ENCODE results near the gene RASSF4. TPM values are rescaled to one million over a fixed set of nuclear protein-coding genes. Genes with fewer than 3 reads are reported as not detected.

Gene RASSF4
- total and polyA plus RNA-seq, 2 donors (not counting 3 experiments of a cell fraction or from before 2014, with no cell fraction given), result 7.6 to 8.2 TPM

DNA sequence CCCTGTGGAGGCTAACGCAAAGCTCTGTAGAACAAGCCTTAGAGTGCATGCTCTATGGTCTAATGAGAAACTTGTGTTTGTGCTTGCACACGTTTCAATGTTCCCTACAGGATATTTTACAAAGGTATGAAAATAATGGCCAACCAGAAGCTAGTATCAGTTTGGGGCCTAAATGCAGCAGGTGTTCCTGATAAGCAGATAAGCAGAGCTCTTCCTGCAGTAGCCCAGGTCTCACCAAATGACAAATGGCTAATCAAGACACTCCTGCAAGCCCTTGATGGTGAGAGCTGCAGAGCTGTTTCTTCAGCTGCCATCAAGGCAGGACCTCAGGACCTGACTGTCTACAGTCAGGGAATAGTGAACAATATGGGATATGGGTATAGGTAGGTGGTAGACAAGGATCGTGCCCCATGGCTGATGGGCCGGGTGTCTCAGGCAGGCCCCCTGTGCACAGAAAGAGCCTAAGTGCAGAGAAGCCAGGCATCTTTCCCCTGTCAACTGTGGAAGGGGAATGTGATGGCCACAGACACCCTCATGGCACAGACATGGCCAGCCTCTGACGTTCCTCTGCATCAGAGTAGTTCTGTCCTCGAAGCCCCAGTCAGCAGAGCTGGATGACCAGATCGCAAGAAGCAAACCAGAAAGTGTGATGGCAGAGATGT is 23.2 kb upstream of the RASSF4 start:
- TF ChIP-seq, protein P1, sequence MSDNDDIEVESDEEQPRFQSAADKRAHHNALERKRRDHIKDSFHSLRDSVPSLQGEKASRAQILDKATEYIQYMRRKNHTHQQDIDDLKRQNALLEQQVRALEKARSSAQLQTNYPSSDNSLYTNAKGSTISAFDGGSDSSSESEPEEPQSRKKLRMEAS (IDR thresholded peaks at IDR 0.05; ENCODE audit: insufficient read depth, insufficient read length), result no peak
- TF ChIP-seq POLR2A (IDR thresholded peaks at IDR 0.05; ENCODE audit: low read depth, low read length) (no peak), POLR2AphosphoS5 (IDR thresholded peaks at IDR 0.05; ENCODE audit: insufficient read depth, low read depth, low read length) (no peak), JUN (IDR thresholded peaks at IDR 0.05; ENCODE audit: borderline replicate concordance, insufficient read depth, insufficient read length, low read depth) (no peak), FOS (IDR thresholded peaks at IDR 0.05; ENCODE audit: borderline replicate concordance, insufficient read depth, low read length) (no peak), GATA2 (IDR thresholded peaks at IDR 0.05; ENCODE audit: insufficient read depth, insufficient read length, low read depth, low read length) (no peak), EZH2 (IDR thresholded peaks at IDR 0.05; ENCODE audit: borderline replicate concordance, low read depth, low read length, severe bottlenecking) (no peak), MYC (IDR thresholded peaks at IDR 0.05; ENCODE audit: low read depth, low read length) (no peak)
- TF ChIP-seq, protein P2, sequence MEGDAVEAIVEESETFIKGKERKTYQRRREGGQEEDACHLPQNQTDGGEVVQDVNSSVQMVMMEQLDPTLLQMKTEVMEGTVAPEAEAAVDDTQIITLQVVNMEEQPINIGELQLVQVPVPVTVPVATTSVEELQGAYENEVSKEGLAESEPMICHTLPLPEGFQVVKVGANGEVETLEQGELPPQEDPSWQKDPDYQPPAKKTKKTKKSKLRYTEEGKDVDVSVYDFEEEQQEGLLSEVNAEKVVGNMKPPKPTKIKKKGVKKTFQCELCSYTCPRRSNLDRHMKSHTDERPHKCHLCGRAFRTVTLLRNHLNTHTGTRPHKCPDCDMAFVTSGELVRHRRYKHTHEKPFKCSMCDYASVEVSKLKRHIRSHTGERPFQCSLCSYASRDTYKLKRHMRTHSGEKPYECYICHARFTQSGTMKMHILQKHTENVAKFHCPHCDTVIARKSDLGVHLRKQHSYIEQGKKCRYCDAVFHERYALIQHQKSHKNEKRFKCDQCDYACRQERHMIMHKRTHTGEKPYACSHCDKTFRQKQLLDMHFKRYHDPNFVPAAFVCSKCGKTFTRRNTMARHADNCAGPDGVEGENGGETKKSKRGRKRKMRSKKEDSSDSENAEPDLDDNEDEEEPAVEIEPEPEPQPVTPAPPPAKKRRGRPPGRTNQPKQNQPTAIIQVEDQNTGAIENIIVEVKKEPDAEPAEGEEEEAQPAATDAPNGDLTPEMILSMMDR (IDR thresholded peaks at IDR 0.05; ENCODE audit: extremely low read depth in 1 of 2, insufficient read depth in 1 of 2, low read depth in 1 of 2, low read length in 2 of 2), result no peak
- Histone ChIP-seq H3K79me2 (ENCODE audit: control insufficient read depth, insufficient read depth, low read length) (no peaks in the 10 kb centered on the region), H3K4me3 (replicated peaks in 1 of 3; ENCODE audit: insufficient read depth in 1 of 3, low read depth in 1 of 3, low read length in 3 of 3) (no peak overlapping the region), H3K4me1 (ENCODE audit: control insufficient read depth, extremely low read depth, insufficient read depth, low read length) (no peaks in the 10 kb centered on the region), H3K9ac (replicated peaks; ENCODE audit: extremely low read depth, insufficient read depth, low read length) (no peak overlapping the region), H4K20me1 (replicated peaks; ENCODE audit: control insufficient read depth, extremely low read depth, insufficient read depth, low read length) (no peaks in the 10 kb centered on the region), H2AFZ (ENCODE audit: low read depth, low read length) (no peak overlapping the region), H3K27me3 (ENCODE audit: control insufficient read depth in 2 of 2, insufficient read depth in 2 of 2, low read length in 2 of 2) (peaks cover 2 to 5% of the 10 kb centered on the region in 2 experiments), H3K4me2 (ENCODE audit: insufficient read depth, low read length) (no peak overlapping the region), H3K27ac (ENCODE audit: insufficient read depth, low read depth, low read length) (no peak overlapping the region), H3K9me3 (replicated peaks; ENCODE audit: control insufficient read depth, insufficient read depth, low read length) (no peaks in the 10 kb centered on the region), H3K36me3 (ENCODE audit: control insufficient read depth in 2 of 2, extremely low read depth in 1 of 2, insufficient read depth in 2 of 2, low read length in 2 of 2) (no peaks in the 10 kb centered on the region), H3K9me1 (replicated peaks; ENCODE audit: control insufficient read depth, extremely low read depth, insufficient read depth, low read length) (no peaks in the 10 kb centered on the region)
- intact Hi-C loops (cut with micrococcal nuclease) (no loop called here), dilution Hi-C loops (cut with MboI; ENCODE audit: extremely low pct_ligation_motif_present, low sequenced_read_pairs) (no loop called here)
- POLR2A ChIA-PET, result no interaction called here
- CTCF ChIA-PET, result interaction anchor here (1.4 to 4.8 kb wide), 2 partner anchors 40 to 68 kb away, joined by 3 to 62 read pairs; partner anchors contain the start of gene ZNF22
- no TSS peak for BruUV-seq (replicated peaks)
- FAIRE-seq, result no peak
- no peak for DNase-seq (ENCODE audit: low read depth, low spot score)
